Loucy (cell line): ENCODE data around the gene NOD1.

ENCODE experiments used
- CTCF ChIP-seq: fragments of 200-600 bp; sonication (generic); conservative IDR thresholded peaks from 2 replicates; pipeline ENCODE4 v1.5.1; 2014; ENCODE audit warnings: mild to moderate bottlenecking, antibody characterized with exemption, low read length
- EZH2phosphoT487 ChIP-seq: fragments of 200-600 bp; IDR thresholded peaks from 2 replicates; pipeline ENCODE4 v1.6.1; 2018; ENCODE audit warnings: antibody characterized with exemption, mild to moderate bottlenecking, moderate library complexity, borderline replicate concordance

- TF ChIP-seq CTCF (no peak), EZH2phosphoT487 (no peak)
Measured at GRCh38 chr7:30405179-30405578, 73.4 kb downstream of the NOD1 start.
